NT2/D1 (cell line): ENCODE results near the gene SAG.

Source experiments
- SUZ12 ChIP-seq: IDR thresholded peaks from 2 replicates; pipeline ENCODE4 v1.6.1; 2011; ENCODE audit not compliant: insufficient read length, insufficient read depth; ENCODE audit errors: extremely low read depth
- YY1 ChIP-seq: IDR thresholded peaks from 2 replicates; pipeline ENCODE4 v1.6.1; 2011; ENCODE audit not compliant: insufficient read length, insufficient read depth
- ZNF274 ChIP-seq: IDR thresholded peaks from 2 replicates; pipeline ENCODE4 v1.6.1; 2011; ENCODE audit warnings: mild to moderate bottlenecking, low read depth, low read length

GRCh38 chr2:233369897-233370685, 62.5 kb downstream of the SAG start:
- TF ChIP-seq YY1 (no peak), ZNF274 (no peak), SUZ12 (no peak)
